OCI-LY3 (cell line): Measurements from ENCODE around the gene ARSD.

Experiments used
- CTCF ChIP-seq: fragments of 200-600, 300-600 bp; sonication (generic); IDR thresholded peaks from 2 replicates; pipeline ENCODE4 v1.5.1; 2014; ENCODE audit warnings: antibody characterized with exemption, low read length, low read depth
- EZH2phosphoT487 ChIP-seq: fragments of 200-600 bp; shearing (Covaris generic); IDR thresholded peaks from 2 replicates; pipeline ENCODE4 v1.6.1; 2018; ENCODE audit warnings: antibody characterized with exemption, mixed run types, low read depth

- TF ChIP-seq CTCF: no peak
- TF ChIP-seq EZH2phosphoT487: no peak
Observed at GRCh38 chrX:2924151-2924550, 5.0 kb downstream of the ARSD start.
